Retinal pigment epithelial cell (primary cell): ENCODE measurements around the gene EBF3.

Experiments used
- DNase-seq: peaks from one replicate; pipeline ENCODE4 v3.0.0-alpha.2; 2010; ENCODE audit warnings: low read depth
- H3K4me3 ChIP-seq: 2 replicates; pipeline ENCODE4 v1.5.1; 2011; ENCODE audit warnings: mild to moderate bottlenecking, low read length, control low read depth, moderate library complexity
- TF ChIP-seq, protein P1 (sequence below): conservative IDR thresholded peaks from 2 replicates; pipeline ENCODE4 v1.5.1; 2011; ENCODE audit warnings: low read depth, low read length, control low read depth, inconsistent platforms

Gene EBF3

DNA sequence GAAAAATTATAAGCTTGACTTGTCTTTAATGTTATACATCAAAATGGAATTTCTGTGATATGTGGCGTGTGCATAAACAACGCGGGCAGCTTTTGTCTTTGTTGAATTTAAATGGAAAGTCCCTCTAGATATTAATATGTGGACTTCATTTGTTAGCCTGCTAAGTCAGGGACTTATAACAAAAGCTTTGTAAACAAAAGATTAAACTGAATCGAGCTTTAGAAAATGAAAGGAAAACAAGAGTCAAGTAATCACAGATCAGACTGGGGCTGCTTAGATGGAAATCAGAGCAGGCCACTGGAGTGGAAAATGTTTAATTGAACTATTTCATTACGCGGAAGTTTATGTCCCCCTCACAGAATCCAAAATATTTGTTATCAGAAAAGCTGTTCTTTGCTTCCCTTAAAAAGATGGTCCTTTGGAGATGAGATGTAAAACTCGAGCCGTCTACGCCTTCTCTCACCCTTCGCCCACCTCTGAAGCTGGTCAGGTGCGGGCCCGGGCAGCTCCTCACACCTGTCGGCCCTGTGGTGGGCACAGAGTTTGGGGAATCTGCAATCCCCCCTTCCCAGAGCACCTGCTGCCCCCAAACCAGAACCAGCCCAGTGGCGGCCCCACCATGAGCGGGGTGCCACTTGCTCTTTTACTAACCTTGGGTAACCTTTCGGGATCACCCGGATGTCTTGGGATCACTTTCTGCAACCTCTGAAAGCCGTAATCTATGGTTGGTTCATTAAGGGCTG is 116.2 kb downstream of the EBF3 start:
- H3K4me3 ChIP-seq: no peak overlapping the region
- DNase-seq: no peak
- TF ChIP-seq, protein P1, sequence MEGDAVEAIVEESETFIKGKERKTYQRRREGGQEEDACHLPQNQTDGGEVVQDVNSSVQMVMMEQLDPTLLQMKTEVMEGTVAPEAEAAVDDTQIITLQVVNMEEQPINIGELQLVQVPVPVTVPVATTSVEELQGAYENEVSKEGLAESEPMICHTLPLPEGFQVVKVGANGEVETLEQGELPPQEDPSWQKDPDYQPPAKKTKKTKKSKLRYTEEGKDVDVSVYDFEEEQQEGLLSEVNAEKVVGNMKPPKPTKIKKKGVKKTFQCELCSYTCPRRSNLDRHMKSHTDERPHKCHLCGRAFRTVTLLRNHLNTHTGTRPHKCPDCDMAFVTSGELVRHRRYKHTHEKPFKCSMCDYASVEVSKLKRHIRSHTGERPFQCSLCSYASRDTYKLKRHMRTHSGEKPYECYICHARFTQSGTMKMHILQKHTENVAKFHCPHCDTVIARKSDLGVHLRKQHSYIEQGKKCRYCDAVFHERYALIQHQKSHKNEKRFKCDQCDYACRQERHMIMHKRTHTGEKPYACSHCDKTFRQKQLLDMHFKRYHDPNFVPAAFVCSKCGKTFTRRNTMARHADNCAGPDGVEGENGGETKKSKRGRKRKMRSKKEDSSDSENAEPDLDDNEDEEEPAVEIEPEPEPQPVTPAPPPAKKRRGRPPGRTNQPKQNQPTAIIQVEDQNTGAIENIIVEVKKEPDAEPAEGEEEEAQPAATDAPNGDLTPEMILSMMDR: no peak

DNA sequence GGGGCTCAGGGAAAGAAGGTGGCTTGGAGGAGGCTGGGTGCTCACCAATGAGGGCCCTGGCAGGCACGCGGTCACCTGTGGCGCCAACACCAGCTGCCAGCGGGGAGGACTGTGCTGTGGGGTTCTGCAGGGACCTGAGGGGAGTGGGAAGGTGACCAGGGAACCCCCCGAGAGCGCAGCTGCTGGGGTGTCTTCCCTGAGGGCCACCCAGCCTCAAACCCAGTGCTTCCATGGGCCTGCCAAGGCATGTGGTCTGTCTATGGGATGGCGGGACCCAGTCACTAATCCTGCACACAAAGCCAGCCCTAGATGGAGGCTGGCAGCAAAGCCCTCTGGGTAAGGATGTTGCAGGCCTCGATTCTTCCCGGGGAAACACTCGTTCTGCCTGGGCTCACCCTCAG is 117.1 kb downstream of the EBF3 start:
- TF ChIP-seq, protein P1: no peak
- H3K4me3 ChIP-seq: no peak overlapping the region
- no peak for DNase-seq

GRCh38 chr10:129845111-129845753 is 118.8 kb downstream of the EBF3 start:
- no peak for DNase-seq
- TF ChIP-seq, protein P1: no peak
- no peak overlapping the region for H3K4me3 ChIP-seq

- DNase-seq: no peak
- TF ChIP-seq, protein P1: no peak
- H3K4me3 ChIP-seq: no peak overlapping the region
These were observed 119.8 kb downstream of the EBF3 start for GRCh38 chr10:129844216-129844766.

- no peak for DNase-seq
- TF ChIP-seq, protein P1: no peak
These were observed 120.4 kb downstream of the EBF3 start for GRCh38 chr10:129843702-129844101.

GRCh38 chr10:129843131-129843541 is 120.9 kb downstream of the EBF3 start:
- H3K4me3 ChIP-seq: no peak overlapping the region
- DNase-seq: no peak
- TF ChIP-seq, protein P1: no peak

More at GRCh38 chr10:129843702-129844101, 120.4 kb downstream of the EBF3 start:
- H3K4me3 ChIP-seq: no peak overlapping the region
